GM12872 (cell line): ENCODE results near the gene MTMR3.

Experiments used
- TF ChIP-seq, protein P1 (sequence below): IDR thresholded peaks from 3 replicates; pipeline ENCODE4 v1.5.1; 2011; ENCODE audit warnings: low read depth, mild to moderate bottlenecking, low read length, moderate library complexity; ENCODE audit not compliant: insufficient read depth

The MTMR3 gene

GRCh38 chr22:29988719-29989118 is 105.7 kb downstream of the MTMR3 start:
- TF ChIP-seq, protein P1, sequence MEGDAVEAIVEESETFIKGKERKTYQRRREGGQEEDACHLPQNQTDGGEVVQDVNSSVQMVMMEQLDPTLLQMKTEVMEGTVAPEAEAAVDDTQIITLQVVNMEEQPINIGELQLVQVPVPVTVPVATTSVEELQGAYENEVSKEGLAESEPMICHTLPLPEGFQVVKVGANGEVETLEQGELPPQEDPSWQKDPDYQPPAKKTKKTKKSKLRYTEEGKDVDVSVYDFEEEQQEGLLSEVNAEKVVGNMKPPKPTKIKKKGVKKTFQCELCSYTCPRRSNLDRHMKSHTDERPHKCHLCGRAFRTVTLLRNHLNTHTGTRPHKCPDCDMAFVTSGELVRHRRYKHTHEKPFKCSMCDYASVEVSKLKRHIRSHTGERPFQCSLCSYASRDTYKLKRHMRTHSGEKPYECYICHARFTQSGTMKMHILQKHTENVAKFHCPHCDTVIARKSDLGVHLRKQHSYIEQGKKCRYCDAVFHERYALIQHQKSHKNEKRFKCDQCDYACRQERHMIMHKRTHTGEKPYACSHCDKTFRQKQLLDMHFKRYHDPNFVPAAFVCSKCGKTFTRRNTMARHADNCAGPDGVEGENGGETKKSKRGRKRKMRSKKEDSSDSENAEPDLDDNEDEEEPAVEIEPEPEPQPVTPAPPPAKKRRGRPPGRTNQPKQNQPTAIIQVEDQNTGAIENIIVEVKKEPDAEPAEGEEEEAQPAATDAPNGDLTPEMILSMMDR: no peak

GRCh38 chr22:29989446-29989845 is 106.5 kb downstream of the MTMR3 start:
- TF ChIP-seq, protein P1: no peak

DNA sequence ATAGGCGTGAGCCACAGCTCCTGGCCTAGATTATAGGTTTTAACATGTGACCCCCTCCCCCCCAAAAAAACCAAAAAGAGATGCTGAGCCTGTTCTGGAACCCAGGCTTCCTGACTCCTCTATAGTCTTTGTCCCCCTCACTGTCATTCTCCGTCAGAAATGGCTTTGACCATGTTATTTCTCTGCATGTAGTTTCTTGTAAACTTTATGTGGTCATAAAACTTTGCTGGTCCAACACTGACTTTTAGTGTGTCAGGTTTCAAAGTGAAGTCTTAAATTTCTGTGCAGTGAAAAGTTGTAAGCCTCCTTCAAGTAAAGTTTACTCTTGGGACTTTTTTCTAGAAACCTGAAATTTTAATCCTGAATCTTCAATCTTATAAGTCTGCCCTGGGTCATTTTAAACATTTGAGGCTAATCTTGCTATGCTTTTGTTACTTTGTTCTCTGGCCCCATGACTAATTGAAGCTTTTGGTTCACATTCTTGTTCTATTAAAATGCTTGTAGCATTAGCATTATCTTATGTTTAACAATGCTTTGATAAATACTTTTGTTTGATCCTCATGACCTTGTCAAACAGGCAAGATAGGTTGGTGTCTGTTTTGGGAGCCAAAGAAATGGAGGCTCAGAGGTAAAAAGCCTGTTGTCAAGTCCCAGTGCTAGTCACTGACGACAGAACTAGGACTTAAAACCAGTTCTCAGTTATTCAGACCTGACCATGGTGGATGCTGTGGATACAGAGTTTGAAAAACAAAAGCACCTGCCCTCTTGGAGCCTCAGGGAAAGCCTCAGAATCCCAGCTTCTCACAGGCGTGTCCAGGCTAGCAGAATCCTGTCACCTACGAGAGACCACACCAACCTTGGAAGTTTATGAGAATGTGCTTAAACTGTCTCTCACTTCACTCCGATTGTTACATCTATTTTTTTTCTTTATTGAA is 109.6 kb downstream of the MTMR3 start:
- TF ChIP-seq, protein P1: no peak

DNA sequence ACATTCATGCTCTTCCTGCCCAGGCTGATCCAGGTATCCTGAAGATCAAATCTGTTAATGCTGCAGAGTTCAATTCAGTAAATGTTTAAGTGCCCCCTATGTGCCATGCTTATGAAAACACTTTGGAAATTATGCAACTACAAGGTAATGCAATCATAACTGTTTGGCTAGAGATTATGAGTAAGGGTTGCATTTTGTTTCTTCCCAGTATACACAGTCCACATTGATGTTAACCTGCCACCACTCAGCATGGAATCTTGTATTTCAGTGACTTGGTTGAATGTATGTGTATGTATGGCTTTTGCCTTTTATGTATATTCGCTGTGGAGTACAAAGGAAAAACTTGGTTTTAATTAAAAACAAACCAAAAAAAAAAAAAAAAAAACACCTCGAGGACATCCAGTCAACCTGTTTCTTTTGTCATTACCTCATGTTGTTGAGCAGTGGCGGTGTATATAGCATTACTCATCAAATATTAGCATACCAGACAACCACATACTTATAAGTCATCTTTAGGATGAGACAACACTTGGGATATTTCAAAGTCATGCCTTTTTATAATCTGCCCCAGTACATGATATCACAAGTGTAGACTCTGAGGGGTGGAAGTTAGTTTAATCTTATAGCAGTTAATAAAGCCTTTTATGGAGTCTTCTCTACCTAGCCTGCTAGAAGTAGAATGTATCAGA is 111.2 kb downstream of the MTMR3 start:
- TF ChIP-seq, protein P1: no peak

DNA sequence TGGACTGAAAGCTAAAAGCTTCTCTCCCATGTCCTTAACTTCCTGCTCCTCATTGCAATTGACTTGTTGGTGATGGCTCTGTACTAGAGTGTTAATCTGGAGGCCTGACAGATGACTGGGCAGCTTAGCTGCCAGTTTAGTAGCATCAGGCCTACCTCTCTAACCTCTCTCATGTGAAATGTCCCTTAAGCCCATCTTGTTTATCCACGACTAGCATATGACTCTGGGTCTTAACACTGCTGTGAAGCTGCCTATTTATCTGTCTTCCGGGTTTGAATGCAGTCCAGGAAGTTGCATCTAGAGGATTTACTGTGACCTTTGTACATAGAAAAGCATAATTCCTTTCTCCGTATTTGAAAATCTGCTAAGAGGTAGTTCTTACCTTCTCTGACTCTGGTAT is 112.0 kb downstream of the MTMR3 start:
- TF ChIP-seq, protein P1: no peak

DNA sequence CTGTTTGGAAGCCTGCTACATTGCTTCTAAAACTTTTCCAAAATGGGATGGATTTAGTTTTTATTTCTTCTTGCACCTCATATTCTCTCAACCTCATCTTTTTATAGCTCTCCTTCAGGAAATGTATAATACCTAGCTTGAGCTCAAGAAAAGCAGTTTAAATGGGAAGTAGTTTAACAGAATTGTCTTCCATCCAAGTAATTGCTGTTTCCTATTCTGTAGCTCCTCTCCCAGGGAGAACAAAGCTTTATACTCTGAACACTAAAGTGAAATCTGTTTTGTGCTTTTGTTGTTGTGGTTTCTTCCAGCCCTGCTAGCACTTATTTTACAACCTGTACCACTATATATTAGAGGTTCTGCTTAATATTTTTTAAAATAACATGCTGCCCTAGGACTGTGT is 114.1 kb downstream of the MTMR3 start:
- TF ChIP-seq, protein P1: no peak

GRCh38 chr22:29997516-29997915 is 114.5 kb downstream of the MTMR3 start:
- TF ChIP-seq, protein P1: no peak
